Measurements from ENCODE around the gene MPP3.

MPP3 gene

GRCh38 chr17:43834106-43834505 lies 1.2 kb upstream of the MPP3 start:
- TF ChIP-seq CTCF (conservative IDR thresholded peaks at IDR 0.05; ENCODE audit: low read depth, low read length), result no peak
- Histone ChIP-seq H3K9ac (no peak overlapping the region), H2AFZ (ENCODE audit: low read depth) (no peak overlapping the region), H3K36me3 (ENCODE audit: insufficient read depth) (no peaks in the 10 kb centered on the region), H3K79me2 (ENCODE audit: insufficient read depth, low read depth) (no peaks in the 10 kb centered on the region), H3K4me1 (ENCODE audit: low read depth, poor library complexity, severe bottlenecking) (peaks cover 11% of the 10 kb centered on the region), H3K27ac (no peak overlapping the region), H4K20me1 (ENCODE audit: insufficient read depth) (no peaks in the 10 kb centered on the region), H3K4me2 (no peak overlapping the region; the same call in 1 of the 2 replicates), H3K27me3 (ENCODE audit: insufficient read depth, low read depth) (peaks cover 5% of the 10 kb centered on the region; the same call in 1 of the 2 replicates), H3K4me3 (IDR thresholded peaks at IDR 0.05; ENCODE audit: insufficient read depth, low read depth, low read length) (no peak overlapping the region)

GRCh38 chr17:43832168-43832975 lies 574 bp downstream of the MPP3 start:
- Histone ChIP-seq H3K36me3 (ENCODE audit: insufficient read depth) (no peaks in the 10 kb centered on the region), H3K27ac (no peak overlapping the region), H4K20me1 (ENCODE audit: insufficient read depth) (no peaks in the 10 kb centered on the region), H3K9ac (peak overlapping the region; percentile 56), H3K79me2 (ENCODE audit: insufficient read depth, low read depth) (no peaks in the 10 kb centered on the region), H3K4me2 (peak overlapping the region; percentile 72), H3K4me1 (ENCODE audit: low read depth, poor library complexity, severe bottlenecking) (peaks cover 11% of the 10 kb centered on the region), H3K4me3 (IDR thresholded peaks at IDR 0.05; ENCODE audit: insufficient read depth, low read depth, low read length) (peak overlapping the region; percentile 39), H3K27me3 (ENCODE audit: insufficient read depth, low read depth) (peaks cover 3% of the 10 kb centered on the region; the same call in 1 of the 2 replicates), H2AFZ (ENCODE audit: low read depth) (peak overlapping the region; percentile 70)
- no peak for TF ChIP-seq CTCF (conservative IDR thresholded peaks at IDR 0.05; ENCODE audit: low read depth, low read length)

DNA sequence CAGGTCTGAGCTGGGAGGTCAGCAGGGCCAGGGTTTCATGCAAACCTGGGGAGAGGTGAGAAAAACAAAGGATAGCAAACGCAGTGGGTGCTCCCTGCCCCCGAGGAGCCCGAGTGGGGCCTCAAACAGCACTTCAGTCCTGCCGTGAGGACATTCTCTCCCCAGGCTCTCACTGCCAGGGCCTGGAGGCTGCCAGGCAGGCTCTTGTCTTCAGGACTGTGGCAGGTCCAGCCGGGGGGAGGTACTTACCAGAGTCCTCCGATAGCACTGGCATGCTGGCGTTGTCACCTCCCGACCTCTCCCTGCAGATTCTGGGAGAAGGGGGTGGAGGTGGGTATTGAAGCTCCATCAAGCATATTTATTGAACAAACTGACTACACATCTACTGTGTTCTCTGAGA lies 1.3 kb downstream of the MPP3 start:
- H3K79me2 ChIP-seq (ENCODE audit: insufficient read depth, low read depth), result no peaks in the 10 kb centered on the region
- H3K27me3 ChIP-seq (ENCODE audit: insufficient read depth, low read depth), result peaks cover 3% of the 10 kb centered on the region; the same call in 1 of the 2 replicates
- no peak overlapping the region; the same call in 1 of the 2 replicates for H3K4me2 ChIP-seq
- H3K4me3 ChIP-seq (IDR thresholded peaks at IDR 0.05; ENCODE audit: insufficient read depth, low read depth, low read length), result no peak overlapping the region
- no peak overlapping the region for H2AFZ ChIP-seq (ENCODE audit: low read depth)
- no peaks in the 10 kb centered on the region for H3K36me3 ChIP-seq (ENCODE audit: insufficient read depth)
- H4K20me1 ChIP-seq (ENCODE audit: insufficient read depth), result no peaks in the 10 kb centered on the region
- H3K4me1 ChIP-seq (ENCODE audit: low read depth, poor library complexity, severe bottlenecking), result peaks cover 11% of the 10 kb centered on the region
- H3K27ac ChIP-seq, result no peak overlapping the region
- no peak for TF ChIP-seq CTCF (conservative IDR thresholded peaks at IDR 0.05; ENCODE audit: low read depth, low read length)
- no peak overlapping the region for H3K9ac ChIP-seq

GRCh38 chr17:43830510-43831140 lies 2.3 kb downstream of the MPP3 start:
- Histone ChIP-seq H3K4me3 (IDR thresholded peaks at IDR 0.05; ENCODE audit: insufficient read depth, low read depth, low read length) (no peak overlapping the region), H2AFZ (ENCODE audit: low read depth) (no peak overlapping the region), H3K27ac (no peak overlapping the region), H3K79me2 (ENCODE audit: insufficient read depth, low read depth) (no peaks in the 10 kb centered on the region), H4K20me1 (ENCODE audit: insufficient read depth) (no peaks in the 10 kb centered on the region), H3K4me1 (ENCODE audit: low read depth, poor library complexity, severe bottlenecking) (peaks cover 11% of the 10 kb centered on the region), H3K27me3 (ENCODE audit: insufficient read depth, low read depth) (peaks cover 3% of the 10 kb centered on the region; the same call in 1 of the 2 replicates), H3K9ac (no peak overlapping the region), H3K4me2 (no peak overlapping the region), H3K36me3 (ENCODE audit: insufficient read depth) (no peaks in the 10 kb centered on the region)
- no peak for TF ChIP-seq CTCF (conservative IDR thresholded peaks at IDR 0.05; ENCODE audit: low read depth, low read length)
